RWPE1 (cell line): ENCODE results near the gene CDR2.

Experiments used
- CTCF ChIA-PET: fragments of 350-600 bp; sonication (Branson Sonifier 250); formaldehyde crosslinking; extraction: SDS; loops from one replicate; lab custom pipeline; 2021; lab: Yijun Ruan, JAX
- POLR2A ChIA-PET: fragments of 400-600 bp; formaldehyde crosslinking; extraction: SDS; loops from one replicate; lab custom pipeline; 2020; ENCODE audit warnings: antibody characterized with exemption; ENCODE audit not compliant: low non-redundant PET; lab: Yijun Ruan, JAX
- DNase-seq: peaks from one replicate; pipeline ENCODE4 v3.0.0; 2012; ENCODE audit warnings: low spot score
- H3K27ac ChIP-seq: fragments of 450-650 bp; 2 replicates; pipeline ENCODE4 v1.5.1; 2017
- TF ChIP-seq, protein P1 (sequence below): fragments of 450-650 bp; conservative IDR thresholded peaks from 2 replicates; pipeline ENCODE4 v1.5.1; 2017; ENCODE audit warnings: low read depth, mild to moderate bottlenecking

CDR2 gene

DNA sequence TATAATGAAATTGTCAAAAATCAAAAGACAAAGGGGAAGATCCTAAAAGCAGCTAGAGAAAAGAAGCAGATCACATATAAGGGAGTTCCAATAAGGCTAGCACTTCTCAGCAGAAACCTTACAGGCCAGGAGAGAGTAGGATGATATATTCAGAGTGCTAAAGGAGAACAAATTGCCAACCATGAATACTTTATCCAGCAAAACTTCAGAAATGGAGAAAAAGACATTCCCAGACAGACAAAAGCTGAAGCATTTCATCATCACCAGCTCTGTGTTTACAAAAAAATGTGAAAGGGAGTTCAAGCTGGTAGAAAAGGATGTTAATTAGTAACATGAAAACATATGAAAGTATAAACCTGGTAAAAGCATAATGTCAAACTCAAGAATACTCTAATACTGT lies 37.4 kb downstream of the CDR2 start:
- no peak overlapping the region for H3K27ac ChIP-seq
- TF ChIP-seq, protein P1, sequence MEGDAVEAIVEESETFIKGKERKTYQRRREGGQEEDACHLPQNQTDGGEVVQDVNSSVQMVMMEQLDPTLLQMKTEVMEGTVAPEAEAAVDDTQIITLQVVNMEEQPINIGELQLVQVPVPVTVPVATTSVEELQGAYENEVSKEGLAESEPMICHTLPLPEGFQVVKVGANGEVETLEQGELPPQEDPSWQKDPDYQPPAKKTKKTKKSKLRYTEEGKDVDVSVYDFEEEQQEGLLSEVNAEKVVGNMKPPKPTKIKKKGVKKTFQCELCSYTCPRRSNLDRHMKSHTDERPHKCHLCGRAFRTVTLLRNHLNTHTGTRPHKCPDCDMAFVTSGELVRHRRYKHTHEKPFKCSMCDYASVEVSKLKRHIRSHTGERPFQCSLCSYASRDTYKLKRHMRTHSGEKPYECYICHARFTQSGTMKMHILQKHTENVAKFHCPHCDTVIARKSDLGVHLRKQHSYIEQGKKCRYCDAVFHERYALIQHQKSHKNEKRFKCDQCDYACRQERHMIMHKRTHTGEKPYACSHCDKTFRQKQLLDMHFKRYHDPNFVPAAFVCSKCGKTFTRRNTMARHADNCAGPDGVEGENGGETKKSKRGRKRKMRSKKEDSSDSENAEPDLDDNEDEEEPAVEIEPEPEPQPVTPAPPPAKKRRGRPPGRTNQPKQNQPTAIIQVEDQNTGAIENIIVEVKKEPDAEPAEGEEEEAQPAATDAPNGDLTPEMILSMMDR = no peak
- POLR2A ChIA-PET = no interaction called here
- no peak for DNase-seq
- CTCF ChIA-PET = interaction anchor here (0.7 kb wide), 1 partner anchor 81 kb away, joined by 3 read pairs; no protein-coding TSS in a partner anchor

DNA sequence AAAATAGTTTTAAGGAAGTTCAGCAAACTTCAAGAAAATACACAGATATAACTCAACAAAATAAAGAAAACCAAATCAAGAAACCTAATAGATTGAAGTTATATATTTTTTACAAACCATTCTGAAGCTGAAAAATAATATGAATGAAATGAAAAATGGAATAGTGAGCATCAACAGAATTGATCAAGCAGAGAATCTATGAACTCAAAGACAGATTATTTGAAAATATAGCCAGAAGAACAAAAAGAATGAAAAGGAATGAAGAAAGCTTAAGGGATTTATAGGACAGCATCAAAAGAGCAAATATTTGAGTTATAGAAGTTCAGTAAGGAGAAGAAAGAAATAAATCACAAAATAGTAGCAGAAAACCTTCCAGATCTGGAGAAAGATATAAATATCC lies 37.8 kb downstream of the CDR2 start:
- no peak for DNase-seq
- CTCF ChIA-PET = interaction anchor here (0.7 kb wide), 1 partner anchor 81 kb away, joined by 3 read pairs; no protein-coding TSS in a partner anchor
- POLR2A ChIA-PET = no interaction called here

DNA sequence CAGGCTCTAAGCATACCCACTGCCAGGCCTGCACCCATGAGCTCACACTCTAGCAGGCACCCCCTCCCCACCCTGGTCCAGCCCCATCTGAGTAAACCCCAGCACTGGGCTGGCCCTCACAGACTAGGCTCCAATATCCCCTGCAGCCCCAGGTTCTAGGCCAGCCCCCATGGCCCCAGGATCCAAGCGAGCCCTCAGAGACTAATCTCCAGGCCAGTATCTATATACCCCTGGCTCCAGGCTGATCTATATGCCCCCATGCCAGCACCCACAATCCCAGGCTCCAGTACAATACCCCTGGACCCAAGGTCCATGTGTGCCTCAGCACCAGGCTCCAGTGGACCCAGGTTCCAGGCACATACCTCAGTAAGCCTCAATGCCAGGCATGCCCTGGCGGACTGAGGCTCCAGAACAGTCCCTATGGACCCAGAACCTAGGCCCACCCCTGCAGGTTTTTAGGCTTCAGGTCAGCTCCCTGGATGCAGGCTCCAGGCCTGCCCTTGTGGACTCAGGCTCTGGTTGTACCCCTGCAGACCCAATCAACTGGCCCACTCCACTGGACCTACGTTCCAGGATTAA lies 38.7 kb downstream of the CDR2 start:
- TF ChIP-seq, protein P1 = no peak
- CTCF ChIA-PET = no interaction called here
- POLR2A ChIA-PET = no interaction called here
- peak overlapping the region; percentile 11; the same call in 1 of the 2 replicates for H3K27ac ChIP-seq
- DNase-seq = no peak

More for the DNA sequence above, 37.8 kb downstream of the CDR2 start:
- TF ChIP-seq, protein P1 = no peak
- no peak overlapping the region for H3K27ac ChIP-seq

DNA sequence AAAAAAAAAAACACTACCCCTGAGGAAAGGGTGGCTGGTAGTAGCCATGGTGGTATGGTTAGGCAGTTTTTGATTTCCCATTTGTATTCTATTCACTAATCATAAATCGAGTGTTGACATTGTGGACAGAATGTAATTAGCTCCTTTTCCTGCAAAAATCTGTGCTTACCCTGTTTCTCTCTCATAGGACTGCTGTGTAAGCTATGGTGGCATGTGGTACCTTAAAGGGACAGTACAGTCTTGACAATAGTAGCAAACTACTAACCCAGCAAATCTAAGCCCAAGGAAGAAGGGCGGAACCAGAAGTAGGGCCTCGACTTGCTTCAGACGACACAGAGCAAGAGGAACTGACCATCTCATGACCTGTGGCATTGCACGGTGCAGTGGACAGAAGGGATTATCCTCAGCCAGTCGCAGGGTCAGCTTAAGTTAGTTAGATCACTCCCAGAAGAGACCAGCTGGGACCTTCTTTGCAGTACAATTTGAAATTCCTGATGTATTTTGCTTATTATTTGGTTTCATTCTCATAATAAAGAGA lies 40.9 kb downstream of the CDR2 start:
- POLR2A ChIA-PET = no interaction called here
- CTCF ChIA-PET = interaction anchor here (0.7 kb wide), 1 partner anchor 136 kb away, joined by 5 read pairs; no protein-coding TSS in a partner anchor
- no peak overlapping the region for H3K27ac ChIP-seq
- no peak for DNase-seq
- TF ChIP-seq, protein P1 = no peak

DNA sequence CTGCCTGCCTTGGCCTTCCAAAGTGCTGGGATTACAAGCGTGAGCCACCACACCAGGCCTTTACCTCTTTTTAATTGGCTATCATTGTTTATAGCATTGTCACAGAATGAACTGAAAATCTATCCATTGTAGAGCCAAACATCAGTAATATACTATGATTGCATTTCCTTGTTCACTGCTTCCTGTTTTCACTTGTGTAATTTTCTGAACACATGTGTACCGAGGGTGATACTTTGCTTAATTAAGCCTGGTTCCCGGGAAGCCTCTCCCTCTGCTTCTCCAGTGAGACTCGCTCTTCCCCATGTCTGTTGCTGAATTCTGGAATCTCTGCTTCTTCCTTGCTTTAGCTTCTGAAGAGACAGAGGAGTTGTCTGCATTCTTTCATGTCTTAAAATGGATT lies 44.1 kb downstream of the CDR2 start:
- TF ChIP-seq, protein P1 = no peak
- DNase-seq = no peak
- ChIA-PET CTCF (interaction anchor here (0.6 to 0.9 kb wide), 2 partner anchors 9 to 804 kb away, joined by 5 to 7 read pairs; no protein-coding TSS in a partner anchor), POLR2A (no interaction called here)
- no peak overlapping the region; the same call in 1 of the 2 replicates for H3K27ac ChIP-seq

DNA sequence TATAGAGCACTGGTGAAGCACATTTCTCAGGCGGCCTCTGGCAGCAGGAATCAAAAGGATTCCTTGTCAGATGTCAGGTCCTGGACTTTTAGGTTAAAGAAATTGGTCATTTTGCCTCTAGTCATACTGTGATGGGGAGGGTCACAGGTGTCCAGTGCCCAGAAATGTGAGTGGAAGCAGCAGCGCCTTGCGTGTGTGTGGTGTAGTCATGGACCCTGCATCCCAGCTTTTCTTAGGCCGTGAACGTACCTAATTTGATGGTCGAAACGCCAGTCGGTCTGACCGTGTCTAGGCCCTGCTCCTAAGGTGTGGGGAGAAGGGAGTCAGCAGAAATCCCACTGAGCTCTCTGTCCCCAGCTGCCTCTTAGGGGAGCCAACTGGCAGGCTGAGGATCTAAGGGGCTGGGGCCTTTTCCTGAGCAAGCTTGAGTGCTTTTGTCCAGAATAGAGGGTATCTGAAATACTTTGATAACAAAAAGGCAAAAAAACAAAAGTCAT lies 45.2 kb downstream of the CDR2 start:
- 0 out of 2 replicates have a peak overlapping the region, but pooled peaks have one; percentile 12 for H3K27ac ChIP-seq
- TF ChIP-seq, protein P1 = no peak
- ChIA-PET POLR2A (no interaction called here), CTCF (interaction anchor here (0.9 kb wide), 1 partner anchor 8 kb away, joined by 5 read pairs; no protein-coding TSS in a partner anchor)
- DNase-seq = no peak
